T-helper 2 cell treated with Interferon-gamma antibody and Interleukin-4, amounts not matched to agents 5 μg/mL and 100 μg/mL, for 36 hours (primary cell): Measurements from ENCODE around the gene INPPL1.
A peak's percentile ranks its signal among the peaks of the same experiment; 100 is the strongest.

Source experiments
- DNase-seq: peaks from one replicate; pipeline ENCODE4 v3.0.0; 2021; ENCODE audit warnings: low spot score
- H3K27ac Mint-ChIP-seq: one replicate; pipeline ENCODE4 v1.8.0; 2021; ENCODE audit warnings: mild to moderate bottlenecking, mixed read lengths
- H3K27me3 Mint-ChIP-seq: one replicate; pipeline ENCODE4 v1.8.0; 2021; ENCODE audit warnings: low read depth, mixed read lengths
- H3K36me3 Mint-ChIP-seq: one replicate; pipeline ENCODE4 v1.8.0; 2021; ENCODE audit warnings: low read depth, mixed read lengths
- H3K4me1 Mint-ChIP-seq: one replicate; pipeline ENCODE4 v1.8.0; 2021; ENCODE audit warnings: low read depth, mixed read lengths
- H3K4me3 Mint-ChIP-seq: one replicate; pipeline ENCODE4 v1.8.0; 2022; ENCODE audit warnings: mild to moderate bottlenecking, moderate library complexity, mixed read lengths
- H3K9me3 Mint-ChIP-seq: one replicate; pipeline ENCODE4 v1.8.0; 2021; ENCODE audit warnings: mixed read lengths

The INPPL1 gene

DNA sequence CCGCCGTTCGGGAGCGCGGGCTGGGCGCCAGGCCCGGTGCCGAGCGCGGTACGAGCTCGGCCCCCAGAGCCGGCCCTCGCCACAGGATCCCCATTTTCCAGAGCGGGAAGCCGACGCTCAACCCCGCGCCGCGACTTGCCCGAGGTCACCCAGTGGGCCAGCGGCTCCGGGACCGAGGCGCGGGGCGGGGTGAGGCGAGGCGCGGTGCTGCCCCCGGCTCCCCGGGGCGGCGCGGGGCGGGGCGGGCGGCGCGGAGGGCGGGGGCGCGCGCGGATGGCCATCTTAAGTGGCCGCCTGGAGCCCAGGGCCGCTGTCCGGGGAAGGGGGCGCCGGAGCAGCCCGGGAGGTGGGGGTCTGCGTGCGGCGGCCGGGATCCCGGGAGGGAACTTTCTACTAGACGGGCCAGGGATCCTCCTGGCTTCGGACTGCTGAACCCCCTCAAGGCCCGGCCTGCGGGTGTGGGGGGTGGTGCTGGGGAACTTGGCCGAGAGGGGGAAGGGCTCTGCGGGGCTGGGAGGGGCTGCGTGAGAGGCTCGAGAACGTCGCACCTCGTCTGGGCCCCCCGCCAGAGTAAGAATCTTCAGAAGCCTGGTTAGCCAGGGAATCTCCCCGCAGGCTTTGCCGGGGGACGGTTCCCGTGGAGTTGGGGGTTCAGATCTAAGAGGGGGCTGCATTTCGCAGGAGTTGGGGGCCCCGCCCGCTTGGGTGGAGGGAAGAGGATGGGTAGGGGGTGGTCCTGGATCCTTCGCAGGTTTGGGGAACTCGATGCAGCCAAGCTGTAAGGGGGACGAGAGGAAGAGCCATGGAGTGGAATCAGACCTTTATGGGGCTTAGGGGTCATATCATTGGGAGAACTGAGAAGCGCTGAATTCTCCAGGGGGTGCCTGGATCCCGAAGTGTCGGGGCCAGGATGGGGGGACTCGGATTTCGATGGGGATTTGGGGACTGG lies 678 bp upstream of the INPPL1 start:
- Mint-ChIP-seq H3K36me3 (peaks cover 4% of the 10 kb centered on the region), H3K27me3 (no peaks in the 10 kb centered on the region), H3K27ac (peak overlapping the region; percentile 91), H3K9me3 (no peaks in the 10 kb centered on the region), H3K4me3 (peak overlapping the region; percentile 94), H3K4me1 (peaks cover 20% of the 10 kb centered on the region)
- DNase-seq = peak; percentile 75

DNA sequence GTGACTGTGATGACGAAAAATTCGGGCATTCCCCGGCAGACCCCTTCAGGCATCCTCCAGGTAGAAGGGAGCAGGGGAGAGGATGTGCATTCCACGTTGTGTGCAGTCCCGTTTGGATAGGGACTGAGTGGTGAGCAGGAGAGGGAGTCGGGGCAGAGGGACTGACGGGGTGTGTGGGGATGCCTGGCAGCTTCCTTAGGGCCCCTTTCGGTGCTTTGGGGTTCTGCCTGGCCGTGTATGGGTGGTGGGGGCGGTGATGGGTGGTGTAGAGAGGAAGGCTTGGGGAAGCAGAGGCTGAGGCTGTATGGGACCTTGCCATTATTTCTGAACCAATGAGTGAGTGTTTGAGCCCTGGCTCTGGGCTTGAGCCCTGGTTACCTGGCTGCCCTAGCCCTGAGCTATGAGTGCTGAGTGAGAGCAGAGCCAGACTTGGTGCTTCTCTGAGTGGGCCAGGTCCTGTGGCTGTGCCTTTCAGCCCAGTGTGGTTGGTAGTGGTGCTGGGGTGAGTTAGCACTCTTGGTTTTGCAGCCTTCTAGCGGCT lies 914 bp downstream of the INPPL1 start:
- DNase-seq = peak; percentile 36
- Mint-ChIP-seq H3K27me3 (no peaks in the 10 kb centered on the region), H3K27ac (peak overlapping the region; percentile 93), H3K4me1 (peaks cover 20% of the 10 kb centered on the region), H3K9me3 (no peaks in the 10 kb centered on the region), H3K4me3 (peak overlapping the region; percentile 97), H3K36me3 (peaks cover 11% of the 10 kb centered on the region)

- H3K9me3 Mint-ChIP-seq = no peaks in the 10 kb centered on the region
- H3K27me3 Mint-ChIP-seq = no peaks in the 10 kb centered on the region
- H3K27ac Mint-ChIP-seq = no peak overlapping the region
- H3K4me3 Mint-ChIP-seq = no peak overlapping the region
- DNase-seq = no peak
- H3K36me3 Mint-ChIP-seq = peaks cover 18% of the 10 kb centered on the region
- H3K4me1 Mint-ChIP-seq = peaks cover 20% of the 10 kb centered on the region
Measured at GRCh38 chr11:72226701-72227100, 2.1 kb downstream of the INPPL1 start.

DNA sequence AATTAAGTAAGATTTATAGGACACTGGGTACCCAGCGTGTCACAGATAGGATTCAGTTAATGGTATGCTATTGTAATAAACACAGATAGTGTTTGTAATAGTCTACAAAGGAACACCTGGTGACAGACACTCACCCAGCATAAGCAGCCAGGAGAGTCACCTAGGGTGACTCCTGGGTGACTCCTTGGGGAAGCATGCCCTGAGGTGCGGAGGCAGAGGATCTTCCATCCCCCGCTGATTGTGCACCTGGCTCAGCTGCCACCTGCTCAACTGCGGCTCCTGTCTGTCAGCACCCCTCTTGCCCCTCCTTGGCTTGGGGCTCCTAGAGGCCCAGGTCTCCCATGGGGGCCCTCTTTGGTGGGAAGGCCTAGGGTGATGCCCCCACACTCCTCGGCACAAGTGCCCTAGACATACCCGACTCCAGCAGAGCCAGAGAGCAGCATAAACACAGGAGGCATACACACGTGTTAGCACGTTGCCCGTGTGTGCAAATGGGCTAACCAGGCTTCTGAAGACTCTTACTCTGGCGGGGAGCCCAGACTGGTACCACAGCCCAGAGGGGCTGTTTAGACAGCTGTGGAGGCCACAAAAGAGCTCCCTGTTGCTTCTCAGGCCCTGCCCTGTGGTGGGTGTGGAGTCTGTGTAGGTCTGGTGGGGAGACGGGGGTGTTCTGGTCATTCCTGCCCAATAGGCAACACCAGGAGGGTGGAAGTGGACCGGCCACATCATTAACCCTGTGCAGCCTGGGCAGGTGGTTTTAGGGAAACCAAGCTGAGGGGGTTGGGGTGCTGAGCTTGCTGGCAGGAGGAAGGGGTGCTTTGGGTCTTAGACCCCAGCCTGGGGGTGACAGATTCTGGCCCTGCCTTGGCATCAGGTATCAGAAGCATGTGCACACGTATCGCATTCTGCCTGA lies 3.0 kb downstream of the INPPL1 start:
- Mint-ChIP-seq H3K4me1 (peaks cover 15% of the 10 kb centered on the region), H3K36me3 (peaks cover 22% of the 10 kb centered on the region), H3K9me3 (no peaks in the 10 kb centered on the region), H3K27ac (no peak overlapping the region), H3K4me3 (no peak overlapping the region), H3K27me3 (no peaks in the 10 kb centered on the region)
- no peak for DNase-seq

DNA sequence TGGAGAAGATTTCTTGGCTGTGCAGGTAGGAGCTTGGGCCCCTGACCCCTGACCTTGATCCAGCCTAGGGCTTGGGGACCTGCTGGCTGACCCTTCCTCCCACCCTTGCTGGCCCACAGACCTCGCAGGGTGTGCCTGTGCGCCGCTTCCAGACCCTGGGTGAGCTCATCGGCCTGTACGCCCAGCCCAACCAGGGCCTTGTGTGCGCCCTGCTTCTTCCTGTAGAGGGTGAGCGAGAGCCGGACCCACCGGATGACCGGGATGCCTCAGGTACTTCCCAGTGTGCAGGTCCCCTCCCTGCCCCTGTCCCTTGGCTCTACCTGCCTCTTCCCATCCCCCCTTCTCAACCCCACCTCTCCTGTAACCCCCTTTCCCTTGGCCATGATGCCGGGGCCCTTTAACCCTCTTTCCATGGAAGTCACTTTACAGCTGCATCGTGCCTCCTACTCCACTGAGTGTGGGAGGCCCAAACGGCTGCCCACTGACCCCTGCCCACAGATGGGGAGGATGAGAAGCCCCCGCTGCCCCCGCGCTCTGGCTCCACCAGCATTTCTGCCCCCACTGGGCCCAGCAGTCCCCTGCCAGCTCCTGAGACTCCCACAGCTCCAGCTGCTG lies 3.8 kb downstream of the INPPL1 start:
- Mint-ChIP-seq H3K4me3 (no peak overlapping the region), H3K9me3 (no peaks in the 10 kb centered on the region), H3K27ac (no peak overlapping the region)

GRCh38 chr11:72228844-72229231 lies 4.3 kb downstream of the INPPL1 start:
- Mint-ChIP-seq H3K27me3 (no peaks in the 10 kb centered on the region), H3K4me1 (peaks cover 13% of the 10 kb centered on the region), H3K4me3 (no peak overlapping the region), H3K9me3 (no peaks in the 10 kb centered on the region), H3K27ac (no peak overlapping the region), H3K36me3 (peaks cover 27% of the 10 kb centered on the region)
- DNase-seq = no peak

More for the DNA sequence above, 3.8 kb downstream of the INPPL1 start:
- no peaks in the 10 kb centered on the region for H3K27me3 Mint-ChIP-seq
- peaks cover 24% of the 10 kb centered on the region for H3K36me3 Mint-ChIP-seq
- peaks cover 13% of the 10 kb centered on the region for H3K4me1 Mint-ChIP-seq
- DNase-seq = no peak

- no peaks in the 10 kb centered on the region for H3K9me3 Mint-ChIP-seq
- peaks cover 31% of the 10 kb centered on the region for H3K36me3 Mint-ChIP-seq
- peaks cover 13% of the 10 kb centered on the region for H3K4me1 Mint-ChIP-seq
- H3K27me3 Mint-ChIP-seq = no peaks in the 10 kb centered on the region
- no peak for DNase-seq
- H3K27ac Mint-ChIP-seq = no peak overlapping the region
- no peak overlapping the region for H3K4me3 Mint-ChIP-seq
Measured at GRCh38 chr11:72229336-72229924, 4.9 kb downstream of the INPPL1 start.

DNA sequence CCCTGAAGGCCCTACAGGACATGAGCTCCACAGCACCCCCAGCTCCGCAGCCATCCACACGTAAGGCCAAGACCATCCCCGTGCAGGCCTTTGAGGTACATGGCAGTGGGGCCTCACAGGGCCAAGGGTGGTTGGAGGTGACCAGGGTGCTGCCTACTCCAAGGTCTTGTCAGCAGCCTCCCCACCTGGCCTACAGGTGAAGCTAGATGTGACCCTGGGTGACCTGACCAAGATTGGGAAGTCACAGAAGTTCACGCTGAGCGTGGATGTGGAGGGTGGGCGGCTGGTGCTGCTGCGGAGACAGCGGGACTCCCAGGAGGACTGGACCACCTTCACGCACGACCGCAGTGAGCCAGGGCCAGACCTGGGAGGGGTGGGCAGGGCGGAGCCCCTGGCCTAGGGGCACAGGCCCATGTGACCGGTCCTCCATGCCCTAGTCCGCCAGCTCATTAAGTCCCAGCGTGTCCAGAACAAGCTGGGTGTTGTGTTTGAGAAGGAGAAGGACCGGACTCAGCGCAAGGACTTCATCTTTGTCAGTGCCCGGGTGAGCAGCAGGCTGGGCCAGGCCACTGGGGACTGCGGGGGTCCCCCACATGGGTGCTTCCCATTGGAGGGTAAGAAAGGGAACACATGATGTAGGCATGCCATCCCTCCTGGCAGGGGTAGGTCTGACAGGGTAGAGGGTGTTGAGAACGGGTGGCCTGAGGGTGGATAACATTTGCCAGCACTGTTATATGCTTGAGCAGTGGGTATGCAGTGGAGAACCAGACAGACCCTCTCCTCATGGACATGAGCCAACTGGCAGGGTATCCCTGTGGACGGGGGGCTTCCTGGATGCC lies 5.6 kb downstream of the INPPL1 start:
- H3K27ac Mint-ChIP-seq = no peak overlapping the region
- no peak for DNase-seq

GRCh38 chr11:72230764-72231365 lies 6.3 kb downstream of the INPPL1 start:
- Mint-ChIP-seq H3K4me3 (no peak overlapping the region), H3K27me3 (no peaks in the 10 kb centered on the region), H3K36me3 (peaks cover 36% of the 10 kb centered on the region), H3K27ac (no peak overlapping the region), H3K4me1 (peaks cover 5% of the 10 kb centered on the region), H3K9me3 (no peaks in the 10 kb centered on the region)
- DNase-seq = no peak

More for the DNA sequence above, 5.6 kb downstream of the INPPL1 start:
- H3K36me3 Mint-ChIP-seq = peaks cover 37% of the 10 kb centered on the region
- peaks cover 13% of the 10 kb centered on the region for H3K4me1 Mint-ChIP-seq
- H3K27me3 Mint-ChIP-seq = no peaks in the 10 kb centered on the region
- no peak overlapping the region for H3K4me3 Mint-ChIP-seq
- H3K9me3 Mint-ChIP-seq = no peaks in the 10 kb centered on the region

- H3K9me3 Mint-ChIP-seq = no peaks in the 10 kb centered on the region
- no peak for DNase-seq
- H3K4me1 Mint-ChIP-seq = no peaks in the 10 kb centered on the region
- no peak overlapping the region for H3K27ac Mint-ChIP-seq
- H3K36me3 Mint-ChIP-seq = peaks cover 38% of the 10 kb centered on the region
- no peak overlapping the region for H3K4me3 Mint-ChIP-seq
- H3K27me3 Mint-ChIP-seq = no peaks in the 10 kb centered on the region
Measured at GRCh38 chr11:72231396-72232259, 7.1 kb downstream of the INPPL1 start.

DNA sequence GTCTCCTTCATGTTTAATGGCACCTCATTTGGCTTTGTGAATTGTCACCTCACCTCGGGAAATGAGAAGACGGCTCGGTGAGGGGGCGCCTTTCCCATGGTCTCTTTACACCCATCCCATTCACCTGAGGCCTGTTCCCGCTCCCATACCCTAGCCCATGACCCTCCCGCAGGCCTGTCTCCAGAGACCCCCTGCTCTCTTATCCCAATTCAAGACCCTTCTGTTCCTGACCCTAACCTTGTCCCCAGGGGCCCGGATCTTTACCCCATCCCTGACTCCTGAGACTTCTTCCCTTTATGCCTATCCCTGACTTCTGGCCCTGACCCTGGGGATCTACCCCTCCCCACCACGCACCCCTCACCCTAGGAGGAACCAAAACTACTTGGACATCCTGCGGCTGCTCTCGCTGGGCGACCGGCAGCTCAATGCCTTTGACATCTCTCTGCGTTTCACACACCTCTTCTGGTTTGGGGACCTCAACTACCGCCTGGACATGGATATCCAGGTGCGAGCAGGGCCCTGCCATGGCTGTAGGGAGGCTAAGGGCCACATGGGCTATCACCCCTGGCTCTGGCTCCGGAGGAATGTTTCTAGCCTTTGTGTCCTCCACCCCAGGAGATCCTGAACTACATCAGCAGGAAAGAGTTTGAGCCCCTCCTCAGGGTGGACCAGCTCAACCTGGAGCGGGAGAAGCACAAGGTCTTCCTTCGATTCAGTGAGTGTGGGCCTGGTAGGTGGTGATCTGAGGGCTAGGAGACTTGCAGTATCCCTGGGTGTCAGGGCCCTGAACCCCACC lies 7.9 kb downstream of the INPPL1 start:
- no peaks in the 10 kb centered on the region for H3K27me3 Mint-ChIP-seq
- H3K4me3 Mint-ChIP-seq = no peak overlapping the region
- peaks cover 40% of the 10 kb centered on the region for H3K36me3 Mint-ChIP-seq
- no peak for DNase-seq
- H3K9me3 Mint-ChIP-seq = no peaks in the 10 kb centered on the region
- no peaks in the 10 kb centered on the region for H3K4me1 Mint-ChIP-seq
- no peak overlapping the region for H3K27ac Mint-ChIP-seq
